NCI-H526 (cell line): Measurements from ENCODE around the gene PRUNE2.

Experiments
- DNase-seq, 2 experiments: peaks; one replicate each; lab custom pipeline; 2025; lab: John Stamatoyannopoulos, UW

The PRUNE2 gene

GRCh38 chr9:76624391-76625048 lies 281.4 kb downstream of the PRUNE2 start:
- DNase-seq = peak in 1 of 2 experiments; percentile 24

- DNase-seq = peak in 1 of 2 experiments; percentile 11
These were observed 284.9 kb downstream of the PRUNE2 start for GRCh38 chr9:76620996-76621395.

GRCh38 chr9:76620581-76620980 lies 285.3 kb downstream of the PRUNE2 start:
- DNase-seq = no peak

- no peak for DNase-seq
These were observed 286.3 kb downstream of the PRUNE2 start for GRCh38 chr9:76619640-76620039.

- DNase-seq = no peak
These were observed 286.7 kb downstream of the PRUNE2 start for GRCh38 chr9:76619197-76619596.

- DNase-seq = no peak
These were observed 287.2 kb downstream of the PRUNE2 start for GRCh38 chr9:76618762-76619161.

- no peak for DNase-seq
These were observed 288.3 kb downstream of the PRUNE2 start for GRCh38 chr9:76617497-76618175.

- no peak for DNase-seq
These were observed 289.1 kb downstream of the PRUNE2 start for GRCh38 chr9:76616780-76617179.

- DNase-seq = no peak
These were observed 290.7 kb downstream of the PRUNE2 start for GRCh38 chr9:76615177-76615603.

GRCh38 chr9:76613974-76614373 lies 291.9 kb downstream of the PRUNE2 start:
- DNase-seq = no peak

GRCh38 chr9:76613150-76613781 lies 292.6 kb downstream of the PRUNE2 start:
- DNase-seq = no peak

- no peak for DNase-seq
These were observed 295.9 kb downstream of the PRUNE2 start for GRCh38 chr9:76610011-76610352.

- no peak for DNase-seq
These were observed 296.5 kb downstream of the PRUNE2 start for GRCh38 chr9:76609285-76610010.

GRCh38 chr9:76608575-76609273 lies 297.2 kb downstream of the PRUNE2 start:
- DNase-seq = no peak

- no peak for DNase-seq
These were observed 298.0 kb downstream of the PRUNE2 start for GRCh38 chr9:76607730-76608436.

- DNase-seq = no peak
These were observed 300.5 kb downstream of the PRUNE2 start for GRCh38 chr9:76605321-76605900.

- no peak for DNase-seq
These were observed 301.9 kb downstream of the PRUNE2 start for GRCh38 chr9:76603931-76604570.

GRCh38 chr9:76603448-76603895 lies 302.4 kb downstream of the PRUNE2 start:
- no peak for DNase-seq

GRCh38 chr9:76602199-76602598 lies 303.7 kb downstream of the PRUNE2 start:
- no peak for DNase-seq

GRCh38 chr9:76600007-76600615 lies 305.8 kb downstream of the PRUNE2 start:
- DNase-seq = no peak
